Central memory CD8-positive, alpha-beta T cell (primary cell): ENCODE measurements around the gene LAMP5.

ENCODE experiments used
- ATAC-seq: fragments of 150-1000 bp; cut with Tn5 transposase; replicated peaks from 2 replicates; pipeline ENCODE4 v1.10.0; 2022; ENCODE audit warnings: mild to moderate bottlenecking, moderate FRiP score, moderate number of reproducible peaks; ENCODE audit not compliant: poor library complexity, severe bottlenecking; ENCODE audit errors: extremely low read depth
- DNase-seq, 2 donors: peaks; one replicate each; pipeline ENCODE4 v3.0.0; 2021; ENCODE audit warnings: low spot score in 2 of 2
- H3K27ac Mint-ChIP-seq: one replicate; pipeline ENCODE4 v1.8.0; 2022; ENCODE audit warnings: low read depth, mild to moderate bottlenecking, moderate library complexity, mixed read lengths
- H3K27me3 Mint-ChIP-seq: one replicate; pipeline ENCODE4 v1.8.0; 2022; ENCODE audit warnings: mixed read lengths
- H3K36me3 Mint-ChIP-seq: one replicate; pipeline ENCODE4 v1.8.0; 2022; ENCODE audit warnings: mild to moderate bottlenecking, moderate library complexity, mixed read lengths; ENCODE audit not compliant: insufficient read depth
- H3K4me1 Mint-ChIP-seq: one replicate; pipeline ENCODE4 v1.8.0; 2022; ENCODE audit warnings: mixed read lengths
- H3K4me3 Mint-ChIP-seq: one replicate; pipeline ENCODE4 v1.8.0; 2022; ENCODE audit warnings: mild to moderate bottlenecking, moderate library complexity, mixed read lengths
- H3K9me3 Mint-ChIP-seq: one replicate; pipeline ENCODE4 v1.8.0; 2022; ENCODE audit warnings: mixed read lengths

The LAMP5 gene, protein sequence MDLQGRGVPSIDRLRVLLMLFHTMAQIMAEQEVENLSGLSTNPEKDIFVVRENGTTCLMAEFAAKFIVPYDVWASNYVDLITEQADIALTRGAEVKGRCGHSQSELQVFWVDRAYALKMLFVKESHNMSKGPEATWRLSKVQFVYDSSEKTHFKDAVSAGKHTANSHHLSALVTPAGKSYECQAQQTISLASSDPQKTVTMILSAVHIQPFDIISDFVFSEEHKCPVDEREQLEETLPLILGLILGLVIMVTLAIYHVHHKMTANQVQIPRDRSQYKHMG

GRCh38 chr20:9514461-9515213 lies at the start of gene LAMP5:
Gene LAMP5 (plus strand): TSS chr20:9514590. CDS start chr20:9514853, 263 bp downstream.
- Mint-ChIP-seq H3K27ac (no peak within 1 kb of the TSS), H3K9me3 (no peaks in the 10 kb centered on the region), H3K27me3 (peaks cover 35% of the 10 kb centered on the region), H3K4me1 (no peaks in the 10 kb centered on the region), H3K4me3 (no peak within 1 kb of the TSS), H3K36me3 (no peaks in the 10 kb centered on the region)
- DNase-seq (no peak), ATAC-seq (no peak)

DNA sequence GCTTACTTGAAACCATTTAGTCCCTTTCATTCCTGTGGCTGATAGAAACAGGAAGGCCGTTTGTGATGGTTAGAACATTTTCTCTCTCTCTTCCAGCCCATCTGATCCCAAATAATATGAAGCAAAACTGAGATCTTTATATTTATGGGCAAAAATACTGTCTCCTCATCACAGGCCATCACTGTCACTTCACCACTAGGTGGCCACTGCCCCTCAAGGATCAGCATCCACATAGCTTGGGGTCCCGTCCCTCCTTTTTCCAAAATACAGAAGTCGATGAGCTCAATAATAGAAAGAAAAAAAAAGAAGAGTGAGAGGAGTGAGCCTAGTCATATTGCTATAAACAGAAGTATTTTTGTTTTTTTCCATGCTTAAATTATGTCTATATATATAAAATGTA lies 46.4 kb upstream of the LAMP5 start:
- Mint-ChIP-seq H3K27ac (no peak overlapping the region), H3K36me3 (peaks cover 2% of the 10 kb centered on the region), H3K4me3 (no peak overlapping the region), H3K4me1 (no peaks in the 10 kb centered on the region), H3K9me3 (peaks cover 19% of the 10 kb centered on the region), H3K27me3 (no peaks in the 10 kb centered on the region)
- DNase-seq (no peak), ATAC-seq (no peak)

DNA sequence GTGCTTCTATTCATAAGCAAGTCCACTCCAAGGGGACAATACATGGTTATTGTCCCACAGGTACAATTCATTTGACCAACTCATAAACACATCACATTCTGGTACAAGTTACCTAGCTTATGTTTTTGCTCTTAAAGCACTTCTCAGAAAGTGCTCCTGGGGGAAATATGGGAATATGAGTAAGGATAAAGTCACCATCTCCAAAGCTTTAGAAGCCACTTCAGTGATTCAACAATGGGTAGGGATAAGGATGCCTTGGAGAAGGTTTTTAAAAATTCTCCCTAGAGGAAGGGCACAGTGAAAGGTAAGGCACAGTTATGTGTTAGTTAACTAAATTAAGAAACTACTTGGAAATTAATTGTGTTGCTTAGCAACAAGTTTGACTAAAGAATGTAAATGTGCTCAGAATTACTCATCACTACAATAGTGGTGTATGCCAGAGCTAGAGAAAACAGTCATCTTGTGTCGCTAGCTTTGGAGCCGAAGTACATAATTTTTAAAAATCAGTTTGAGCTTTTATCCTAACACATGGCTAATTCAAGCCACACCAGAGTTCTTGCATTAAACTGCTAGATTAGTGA lies 39.5 kb upstream of the LAMP5 start:
- no peak overlapping the region for H3K27ac Mint-ChIP-seq
- H3K4me1 Mint-ChIP-seq, result no peaks in the 10 kb centered on the region
- no peak overlapping the region for H3K4me3 Mint-ChIP-seq
- no peaks in the 10 kb centered on the region for H3K36me3 Mint-ChIP-seq
- peaks cover 8% of the 10 kb centered on the region for H3K9me3 Mint-ChIP-seq
- H3K27me3 Mint-ChIP-seq, result no peaks in the 10 kb centered on the region
- no peak for DNase-seq
- ATAC-seq, result no peak

DNA sequence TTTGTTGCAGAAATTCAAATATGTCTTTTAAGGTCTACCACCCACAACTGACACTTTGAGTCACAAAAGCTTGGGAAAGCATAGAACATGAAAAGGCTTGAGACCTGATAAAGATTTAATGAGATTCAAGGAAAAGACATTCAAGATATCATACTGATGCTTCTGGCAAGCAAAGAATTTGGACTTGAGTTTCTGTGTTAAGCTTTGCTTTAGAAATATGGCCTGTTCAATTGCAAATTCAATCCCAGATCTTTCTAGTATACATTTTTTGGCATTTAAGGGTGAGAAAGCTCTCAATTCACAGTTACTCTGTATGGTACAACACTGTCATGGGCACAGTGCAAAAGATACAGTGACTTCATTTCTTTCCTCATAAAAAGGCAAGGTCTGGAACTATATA lies 38.9 kb upstream of the LAMP5 start:
- Mint-ChIP-seq H3K4me1 (no peaks in the 10 kb centered on the region), H3K4me3 (no peak overlapping the region), H3K27me3 (no peaks in the 10 kb centered on the region), H3K36me3 (no peaks in the 10 kb centered on the region), H3K27ac (no peak overlapping the region), H3K9me3 (peaks cover 8% of the 10 kb centered on the region)
- DNase-seq (no peak), ATAC-seq (no peak)

- no peak overlapping the region for H3K27ac Mint-ChIP-seq
- ATAC-seq (no peak), DNase-seq (no peak)
- H3K9me3 Mint-ChIP-seq, result peaks cover 8% of the 10 kb centered on the region
- H3K4me3 Mint-ChIP-seq, result no peak overlapping the region
- H3K27me3 Mint-ChIP-seq, result no peaks in the 10 kb centered on the region
- H3K36me3 Mint-ChIP-seq, result no peaks in the 10 kb centered on the region
- H3K4me1 Mint-ChIP-seq, result no peaks in the 10 kb centered on the region
Measured at GRCh38 chr20:9476174-9476573, 38.2 kb upstream of the LAMP5 start.

GRCh38 chr20:9476637-9477036 lies 37.8 kb upstream of the LAMP5 start:
- no peak overlapping the region for H3K27ac Mint-ChIP-seq
- no peaks in the 10 kb centered on the region for H3K27me3 Mint-ChIP-seq

GRCh38 chr20:9478771-9479170 lies 35.6 kb upstream of the LAMP5 start:
- Mint-ChIP-seq H3K4me1 (no peaks in the 10 kb centered on the region), H3K36me3 (no peaks in the 10 kb centered on the region), H3K9me3 (peaks cover 14% of the 10 kb centered on the region), H3K4me3 (no peak overlapping the region), H3K27me3 (no peaks in the 10 kb centered on the region), H3K27ac (no peak overlapping the region)
- DNase-seq (no peak), ATAC-seq (no peak)

More at GRCh38 chr20:9476637-9477036, 37.8 kb upstream of the LAMP5 start:
- no peaks in the 10 kb centered on the region for H3K4me1 Mint-ChIP-seq
- ATAC-seq, result no peak
- H3K36me3 Mint-ChIP-seq, result no peaks in the 10 kb centered on the region
- no peak overlapping the region for H3K4me3 Mint-ChIP-seq
- peaks cover 8% of the 10 kb centered on the region for H3K9me3 Mint-ChIP-seq
- DNase-seq, result no peak

DNA sequence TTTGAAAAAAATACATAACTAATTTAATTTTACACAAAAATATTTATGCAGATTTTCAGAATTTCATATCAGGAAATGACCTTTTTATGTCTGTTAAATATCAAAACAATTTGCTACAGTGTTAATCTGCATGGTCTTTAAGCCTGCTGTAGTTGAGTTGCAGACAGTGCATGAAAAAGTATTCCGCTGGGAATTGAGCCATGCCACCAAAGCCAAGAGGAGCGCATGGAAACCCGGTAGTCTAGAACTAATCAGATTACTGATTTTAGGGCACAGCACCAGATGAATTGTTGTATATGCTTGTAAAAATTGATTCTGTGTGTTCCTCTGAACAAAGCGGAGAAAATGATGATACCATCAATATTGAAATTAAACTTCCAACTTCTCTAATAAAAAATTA lies 34.3 kb upstream of the LAMP5 start:
- no peaks in the 10 kb centered on the region for H3K27me3 Mint-ChIP-seq
- H3K36me3 Mint-ChIP-seq, result no peaks in the 10 kb centered on the region
- DNase-seq (no peak), ATAC-seq (no peak)
- no peak overlapping the region for H3K27ac Mint-ChIP-seq
- no peaks in the 10 kb centered on the region for H3K4me1 Mint-ChIP-seq
- H3K9me3 Mint-ChIP-seq, result peaks cover 14% of the 10 kb centered on the region
- no peak overlapping the region for H3K4me3 Mint-ChIP-seq

DNA sequence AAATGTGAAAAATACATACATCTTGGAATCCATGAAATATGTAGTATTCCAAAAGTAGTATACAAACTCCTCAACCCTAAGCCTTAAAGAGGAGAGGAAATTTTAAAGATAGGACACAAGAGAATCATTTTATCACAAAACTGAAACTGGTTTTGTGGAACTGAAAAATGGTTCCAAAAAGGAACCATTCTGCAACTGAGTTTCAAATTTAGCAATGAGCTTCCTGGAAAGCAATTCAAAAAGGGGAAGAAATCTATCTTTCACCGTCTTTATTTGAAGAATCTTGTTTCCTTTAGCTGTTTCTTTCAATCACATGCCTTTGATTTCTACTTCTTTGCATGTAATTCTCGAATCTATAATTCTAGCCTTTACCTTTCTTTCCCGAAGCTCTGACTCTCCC lies 32.2 kb upstream of the LAMP5 start:
- no peak for ATAC-seq
- Mint-ChIP-seq H3K36me3 (no peaks in the 10 kb centered on the region), H3K27me3 (no peaks in the 10 kb centered on the region), H3K9me3 (peaks cover 12% of the 10 kb centered on the region), H3K27ac (no peak overlapping the region), H3K4me3 (no peak overlapping the region), H3K4me1 (no peaks in the 10 kb centered on the region)
- DNase-seq, result no peak

DNA sequence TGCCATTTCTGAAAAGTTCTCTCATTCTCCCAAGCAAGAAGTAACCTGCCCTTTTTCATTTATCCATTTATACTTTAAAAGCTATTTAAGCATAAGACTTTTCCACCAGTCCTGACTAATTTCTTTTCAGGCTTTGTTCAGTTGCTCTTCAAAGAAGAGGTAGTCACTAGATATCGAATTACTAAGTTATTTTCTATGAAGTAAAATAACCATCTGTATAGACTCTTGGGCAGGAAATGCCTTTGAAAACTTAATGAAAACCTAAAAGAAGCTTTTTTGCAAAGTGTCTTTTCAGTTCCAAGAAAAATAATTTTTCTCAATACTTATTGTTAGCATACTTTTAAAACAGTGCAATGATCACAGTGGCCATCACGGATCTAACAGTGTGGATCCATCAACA lies 31.3 kb upstream of the LAMP5 start:
- H3K36me3 Mint-ChIP-seq, result no peaks in the 10 kb centered on the region
- H3K4me3 Mint-ChIP-seq, result no peak overlapping the region
- H3K4me1 Mint-ChIP-seq, result no peaks in the 10 kb centered on the region
- H3K9me3 Mint-ChIP-seq, result peaks cover 6% of the 10 kb centered on the region
- no peaks in the 10 kb centered on the region for H3K27me3 Mint-ChIP-seq
- no peak for DNase-seq
- no peak overlapping the region for H3K27ac Mint-ChIP-seq
- ATAC-seq, result no peak

- Mint-ChIP-seq H3K27ac (no peak overlapping the region), H3K4me1 (no peaks in the 10 kb centered on the region), H3K4me3 (no peak overlapping the region), H3K36me3 (no peaks in the 10 kb centered on the region), H3K9me3 (peaks cover 12% of the 10 kb centered on the region), H3K27me3 (no peaks in the 10 kb centered on the region)
- no peak for DNase-seq
- ATAC-seq, result no peak
Measured at GRCh38 chr20:9485614-9486340, 28.6 kb upstream of the LAMP5 start.

DNA sequence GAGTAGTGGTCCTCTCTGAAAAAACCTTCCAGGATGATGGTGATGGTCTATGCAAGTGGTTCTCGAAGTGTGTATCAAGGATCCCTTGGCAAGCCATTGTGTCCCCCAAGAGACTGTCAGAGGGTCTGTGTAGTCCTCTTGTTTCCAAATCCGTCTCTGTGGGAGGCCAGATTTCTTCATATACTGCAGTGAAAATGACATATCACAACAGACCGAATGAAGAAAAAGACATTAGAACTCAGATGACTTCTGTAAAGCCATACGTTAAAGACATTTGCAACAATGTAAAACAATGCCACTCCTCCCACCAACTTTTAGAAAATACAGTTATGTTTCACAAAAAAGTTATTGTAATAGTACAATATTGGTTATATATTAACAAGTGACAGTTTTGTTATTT lies 27.2 kb upstream of the LAMP5 start:
- no peak overlapping the region for H3K4me3 Mint-ChIP-seq
- ATAC-seq, result no peak
- no peaks in the 10 kb centered on the region for H3K4me1 Mint-ChIP-seq
- no peak overlapping the region for H3K27ac Mint-ChIP-seq
- H3K27me3 Mint-ChIP-seq, result no peaks in the 10 kb centered on the region
- H3K36me3 Mint-ChIP-seq, result no peaks in the 10 kb centered on the region
- peaks cover 12% of the 10 kb centered on the region for H3K9me3 Mint-ChIP-seq
- no peak for DNase-seq
